Measurements from ENCODE around the gene KIZ.
"Not testable (repeated sequence)": the region's sequence is repeated elsewhere in the genome, so short reads cannot be mapped to it uniquely, and the experiment has no call there.

The KIZ gene

GRCh38 chr20:21243811-21244210 is 117.9 kb downstream of the KIZ start:
- no peaks in the 10 kb centered on the region for H3K79me1 ChIP-seq (replicated peaks; ENCODE audit: low read length, poor library complexity, severe bottlenecking)
- H2BK15ac ChIP-seq (ENCODE audit: low read depth, poor library complexity, severe bottlenecking): no peak overlapping the region
- 95% methylated on average over 11 of the region's 12 CpGs for WGBS
- no peak overlapping the region for H3K27ac ChIP-seq (ENCODE audit: low read length, poor library complexity, severe bottlenecking)
- no peak overlapping the region for H3K4me3 ChIP-seq (ENCODE audit: insufficient read depth in 1 of 2, low read depth in 1 of 2, low read length in 2 of 2)
- no peaks in the 10 kb centered on the region for H3K9me3 ChIP-seq (ENCODE audit: control insufficient read depth, low read length)
- no peak overlapping the region for H3K4me2 ChIP-seq (ENCODE audit: low read length, poor library complexity, severe bottlenecking)
- no peak overlapping the region for H2AK5ac ChIP-seq (ENCODE audit: low read length, severe bottlenecking)
- no peak overlapping the region for H2AFZ ChIP-seq (ENCODE audit: low read depth, low read length)
- H3K23ac ChIP-seq (ENCODE audit: low read length in 2 of 2): no peak overlapping the region
- no peak overlapping the region for H2BK120ac ChIP-seq (ENCODE audit: low read depth, low read length)
- no peak overlapping the region for H3K14ac ChIP-seq (ENCODE audit: low read length in 2 of 2)
- H3K36me3 ChIP-seq (ENCODE audit: control insufficient read depth in 1 of 2, insufficient read depth in 2 of 2, low read depth in 1 of 2, low read length in 2 of 2): peaks cover 2 to 20% of the 10 kb centered on the region in 2 experiments
- peaks cover 2% of the 10 kb centered on the region for H3K4me1 ChIP-seq (ENCODE audit: control insufficient read depth, insufficient read depth, low read depth, low read length)
- H3K4ac ChIP-seq (ENCODE audit: low read depth in 1 of 2, low read length in 2 of 2): no peak overlapping the region
- no peak overlapping the region for H3K18ac ChIP-seq (ENCODE audit: low read depth in 1 of 2, low read length in 2 of 2)
- no peak for DNase-seq
- H4K91ac ChIP-seq (ENCODE audit: low read length): no peak overlapping the region
- H3K27me3 ChIP-seq (ENCODE audit: control insufficient read depth in 1 of 2, insufficient read depth in 1 of 2, low read length in 2 of 2): no peaks in the 10 kb centered on the region
- no peak overlapping the region for H2BK12ac ChIP-seq (ENCODE audit: low read length in 2 of 2)
- H2BK5ac ChIP-seq (ENCODE audit: low read depth, low read length, poor library complexity, severe bottlenecking): no peak overlapping the region
- no peak overlapping the region for H4K8ac ChIP-seq (ENCODE audit: low read length)
- H3K9ac ChIP-seq (ENCODE audit: low read length): no peak overlapping the region

GRCh38 chr20:21244808-21245207 is 118.9 kb downstream of the KIZ start:
- Histone ChIP-seq H2BK15ac (ENCODE audit: low read depth, poor library complexity, severe bottlenecking) (no peak overlapping the region), H3K27me3 (ENCODE audit: control insufficient read depth in 1 of 2, insufficient read depth in 1 of 2, low read length in 2 of 2) (no peaks in the 10 kb centered on the region), H3K9me3 (ENCODE audit: control insufficient read depth, low read length) (no peaks in the 10 kb centered on the region), H3K4me1 (ENCODE audit: control insufficient read depth, insufficient read depth, low read depth, low read length) (peaks cover 2% of the 10 kb centered on the region), H3K23ac (ENCODE audit: low read length in 2 of 2) (no peak overlapping the region), H3K27ac (ENCODE audit: low read length, poor library complexity, severe bottlenecking) (no peak overlapping the region), H2AFZ (ENCODE audit: low read depth, low read length) (no peak overlapping the region), H2AK5ac (ENCODE audit: low read length, severe bottlenecking) (no peak overlapping the region), H4K91ac (ENCODE audit: low read length) (no peak overlapping the region), H4K8ac (ENCODE audit: low read length) (no peak overlapping the region), H3K4me2 (ENCODE audit: low read length, poor library complexity, severe bottlenecking) (no peak overlapping the region), H2BK120ac (ENCODE audit: low read depth, low read length) (no peak overlapping the region), H2BK5ac (ENCODE audit: low read depth, low read length, poor library complexity, severe bottlenecking) (no peak overlapping the region), H3K4ac (ENCODE audit: low read depth in 1 of 2, low read length in 2 of 2) (no peak overlapping the region), H3K18ac (ENCODE audit: low read depth in 1 of 2, low read length in 2 of 2) (no peak overlapping the region), H3K36me3 (ENCODE audit: control insufficient read depth in 1 of 2, insufficient read depth in 2 of 2, low read depth in 1 of 2, low read length in 2 of 2) (peaks cover 0 to 16% of the 10 kb centered on the region in 2 experiments), H2BK12ac (ENCODE audit: low read length in 2 of 2) (no peak overlapping the region), H3K4me3 (ENCODE audit: insufficient read depth in 1 of 2, low read depth in 1 of 2, low read length in 2 of 2) (no peak overlapping the region), H3K79me1 (replicated peaks; ENCODE audit: low read length, poor library complexity, severe bottlenecking) (no peaks in the 10 kb centered on the region), H3K14ac (ENCODE audit: low read length in 2 of 2) (no peak overlapping the region), H3K9ac (ENCODE audit: low read length) (no peak overlapping the region)
- 98% methylated on average over 2 of the region's 3 CpGs for WGBS
- DNase-seq: no peak

- H3K23ac ChIP-seq (ENCODE audit: low read length in 2 of 2): no peak overlapping the region
- WGBS: 86% methylated on average over 3 of the region's 3 CpGs
Measured at GRCh38 chr20:21246161-21246560, 120.3 kb downstream of the KIZ start.

GRCh38 chr20:21247603-21248095 is 121.8 kb downstream of the KIZ start:
- not testable (repeated sequence) for H3K4me2 ChIP-seq (ENCODE audit: low read length, poor library complexity, severe bottlenecking); H3K27ac ChIP-seq (ENCODE audit: low read length, poor library complexity, severe bottlenecking); H3K18ac ChIP-seq (ENCODE audit: low read depth in 1 of 2, low read length in 2 of 2); H3K27me3 ChIP-seq (ENCODE audit: control insufficient read depth in 1 of 2, insufficient read depth in 1 of 2, low read length in 2 of 2); H2AK5ac ChIP-seq (ENCODE audit: low read length, severe bottlenecking); H3K79me1 ChIP-seq (replicated peaks; ENCODE audit: low read length, poor library complexity, severe bottlenecking); H2AFZ ChIP-seq (ENCODE audit: low read depth, low read length); H2BK120ac ChIP-seq (ENCODE audit: low read depth, low read length); H2BK5ac ChIP-seq (ENCODE audit: low read depth, low read length, poor library complexity, severe bottlenecking); H3K4me3 ChIP-seq (ENCODE audit: insufficient read depth in 1 of 2, low read depth in 1 of 2, low read length in 2 of 2); H3K9me3 ChIP-seq (ENCODE audit: control insufficient read depth, low read length); H3K23ac ChIP-seq (ENCODE audit: low read length in 2 of 2); H3K4ac ChIP-seq (ENCODE audit: low read depth in 1 of 2, low read length in 2 of 2); H3K14ac ChIP-seq (ENCODE audit: low read length in 2 of 2); H2BK15ac ChIP-seq (ENCODE audit: low read depth, poor library complexity, severe bottlenecking); H4K8ac ChIP-seq (ENCODE audit: low read length); H2BK12ac ChIP-seq (ENCODE audit: low read length in 2 of 2); H4K91ac ChIP-seq (ENCODE audit: low read length); H3K4me1 ChIP-seq (ENCODE audit: control insufficient read depth, insufficient read depth, low read depth, low read length); H3K9ac ChIP-seq (ENCODE audit: low read length); DNase-seq
- 78% methylated on average over 8 of the region's 8 CpGs for WGBS
- H3K36me3 ChIP-seq (ENCODE audit: control insufficient read depth in 1 of 2, insufficient read depth in 2 of 2, low read depth in 1 of 2, low read length in 2 of 2): peaks cover 0 to 16% of the 10 kb centered on the region in 2 experiments

More at GRCh38 chr20:21246161-21246560, 120.3 kb downstream of the KIZ start:
- no peak overlapping the region for H2AK5ac ChIP-seq (ENCODE audit: low read length, severe bottlenecking)
- no peak overlapping the region for H3K4me2 ChIP-seq (ENCODE audit: low read length, poor library complexity, severe bottlenecking)
- no peak overlapping the region for H3K27ac ChIP-seq (ENCODE audit: low read length, poor library complexity, severe bottlenecking)
- peaks cover 0 to 16% of the 10 kb centered on the region in 2 experiments for H3K36me3 ChIP-seq (ENCODE audit: control insufficient read depth in 1 of 2, insufficient read depth in 2 of 2, low read depth in 1 of 2, low read length in 2 of 2)
- no peak overlapping the region for H3K14ac ChIP-seq (ENCODE audit: low read length in 2 of 2)
- H3K4ac ChIP-seq (ENCODE audit: low read depth in 1 of 2, low read length in 2 of 2): no peak overlapping the region
- no peak overlapping the region for H2BK120ac ChIP-seq (ENCODE audit: low read depth, low read length)
- H3K18ac ChIP-seq (ENCODE audit: low read depth in 1 of 2, low read length in 2 of 2): no peak overlapping the region
- H4K91ac ChIP-seq (ENCODE audit: low read length): no peak overlapping the region
- no peak overlapping the region for H2AFZ ChIP-seq (ENCODE audit: low read depth, low read length)
- no peak overlapping the region for H3K9ac ChIP-seq (ENCODE audit: low read length)
- no peaks in the 10 kb centered on the region for H3K79me1 ChIP-seq (replicated peaks; ENCODE audit: low read length, poor library complexity, severe bottlenecking)
- H3K9me3 ChIP-seq (ENCODE audit: control insufficient read depth, low read length): no peaks in the 10 kb centered on the region
- no peak overlapping the region for H2BK15ac ChIP-seq (ENCODE audit: low read depth, poor library complexity, severe bottlenecking)
- no peak overlapping the region for H2BK5ac ChIP-seq (ENCODE audit: low read depth, low read length, poor library complexity, severe bottlenecking)
- no peak for DNase-seq
- no peak overlapping the region for H4K8ac ChIP-seq (ENCODE audit: low read length)
- H3K4me3 ChIP-seq (ENCODE audit: insufficient read depth in 1 of 2, low read depth in 1 of 2, low read length in 2 of 2): no peak overlapping the region
- no peaks in the 10 kb centered on the region for H3K27me3 ChIP-seq (ENCODE audit: control insufficient read depth in 1 of 2, insufficient read depth in 1 of 2, low read length in 2 of 2)
- H2BK12ac ChIP-seq (ENCODE audit: low read length in 2 of 2): no peak overlapping the region
- peaks cover 2% of the 10 kb centered on the region for H3K4me1 ChIP-seq (ENCODE audit: control insufficient read depth, insufficient read depth, low read depth, low read length)

Data from mesenchymal stem cell (in vitro differentiated cells and primary cell).